HL-60 (cell line): Measurements from ENCODE around the gene DNAJB12.
A peak's percentile ranks its signal among the peaks of the same experiment; 100 is the strongest.

Source experiments
- DNase-seq, 2 experiments: peaks; one replicate each; pipeline ENCODE4 v3.0.0-alpha.2; 2010 to 2020; ENCODE audit warnings: low read depth in 1 of 2, low spot score in 1 of 2
- H3K27ac ChIP-seq: fragments of 250-450 bp; sonication (Bioruptor Pico); replicated peaks from 2 replicates; pipeline ENCODE4 v1.5.1; 2020; ENCODE audit warnings: mild to moderate bottlenecking, moderate library complexity
- H3K27me3 ChIP-seq: fragments of 250-450 bp; sonication (Bioruptor Pico); 2 replicates; pipeline ENCODE4 v1.5.1; 2021; ENCODE audit warnings: mild to moderate bottlenecking, moderate library complexity; ENCODE audit not compliant: insufficient read depth, poor library complexity, severe bottlenecking
- H3K4me3 ChIP-seq: replicated peaks from 2 replicates; pipeline ENCODE4 v1.5.1; 2011; ENCODE audit warnings: mild to moderate bottlenecking, control low read depth, low read length; ENCODE audit not compliant: insufficient read depth
- CTCF ChIP-seq: IDR thresholded peaks from one replicate; pipeline ENCODE4 v1.5.1; 2011; ENCODE audit warnings: low read length, control low read depth, inconsistent platforms; ENCODE audit not compliant: insufficient read depth
- GABPA ChIP-seq: IDR thresholded peaks from 2 replicates; pipeline ENCODE4 v1.6.1; 2012; ENCODE audit warnings: low read depth
- POLR2AphosphoS5 ChIP-seq: IDR thresholded peaks from 2 replicates; pipeline ENCODE4 v1.6.1; 2012; ENCODE audit warnings: low read depth
- REST ChIP-seq: IDR thresholded peaks from 2 replicates; pipeline ENCODE4 v1.6.1; 2012; ENCODE audit warnings: low read depth; ENCODE audit not compliant: insufficient replicate concordance
- SPI1 ChIP-seq: IDR thresholded peaks from 2 replicates; pipeline ENCODE4 v1.6.1; 2012; ENCODE audit warnings: low read depth, mild to moderate bottlenecking, borderline replicate concordance

Gene DNAJB12

GRCh38 chr10:72389716-72390115, 35.0 kb upstream of the DNAJB12 start:
- Histone ChIP-seq H3K4me3 (no peak overlapping the region), H3K27me3 (no peaks in the 10 kb centered on the region), H3K27ac (no peak overlapping the region)
- no peak for TF ChIP-seq POLR2AphosphoS5
- no peak for TF ChIP-seq REST
- no peak for TF ChIP-seq SPI1
- TF ChIP-seq GABPA, result no peak
- no peak for TF ChIP-seq CTCF
- DNase-seq, result no peak

GRCh38 chr10:72389014-72389413, 34.3 kb upstream of the DNAJB12 start:
- Histone ChIP-seq H3K4me3 (no peak overlapping the region), H3K27me3 (no peaks in the 10 kb centered on the region), H3K27ac (no peak overlapping the region)
- no peak for TF ChIP-seq CTCF
- no peak for TF ChIP-seq GABPA
- TF ChIP-seq REST, result no peak
- no peak for TF ChIP-seq POLR2AphosphoS5
- no peak for TF ChIP-seq SPI1
- no peak for DNase-seq

- TF ChIP-seq GABPA, result no peak
- TF ChIP-seq SPI1, result no peak
- TF ChIP-seq POLR2AphosphoS5, result no peak
- TF ChIP-seq REST, result no peak
- no peak for TF ChIP-seq CTCF
- no peak for DNase-seq
- peak overlapping the region; percentile 73 for H3K27ac ChIP-seq
- H3K4me3 ChIP-seq, result no peak overlapping the region
- H3K27me3 ChIP-seq, result no peaks in the 10 kb centered on the region
Observed at GRCh38 chr10:72388062-72388461, 33.3 kb upstream of the DNAJB12 start.
